Measurements from ENCODE around the gene RNASEH2B.

The RNASEH2B gene

GRCh38 chr13:50991579-50992521, 82.3 kb downstream of the RNASEH2B start:
- no peak overlapping the region for H3K4me3 ChIP-seq (ENCODE audit: low read length)
- no peak for TF ChIP-seq CTCF (conservative IDR thresholded peaks at IDR 0.05; ENCODE audit: low read depth, low read length)
- DNase-seq (ENCODE audit: low read depth): no peak

- H3K4me3 ChIP-seq (ENCODE audit: low read length): no peak overlapping the region
- DNase-seq (ENCODE audit: low read depth): no peak
- no peak for TF ChIP-seq CTCF (conservative IDR thresholded peaks at IDR 0.05; ENCODE audit: low read depth, low read length)
These were observed 83.8 kb downstream of the RNASEH2B start for GRCh38 chr13:50993371-50993770.

- no peak for DNase-seq (ENCODE audit: low read depth)
- no peak for TF ChIP-seq CTCF (conservative IDR thresholded peaks at IDR 0.05; ENCODE audit: low read depth, low read length)
- H3K4me3 ChIP-seq (ENCODE audit: low read length): no peak overlapping the region
These were observed 84.3 kb downstream of the RNASEH2B start for GRCh38 chr13:50993934-50994333.

GRCh38 chr13:50994651-50995050, 85.1 kb downstream of the RNASEH2B start:
- DNase-seq (ENCODE audit: low read depth): no peak
- TF ChIP-seq CTCF (conservative IDR thresholded peaks at IDR 0.05; ENCODE audit: low read depth, low read length): no peak
- H3K4me3 ChIP-seq (ENCODE audit: low read length): no peak overlapping the region

- no peak for TF ChIP-seq CTCF (conservative IDR thresholded peaks at IDR 0.05; ENCODE audit: low read depth, low read length)
- no peak for DNase-seq (ENCODE audit: low read depth)
- no peak overlapping the region for H3K4me3 ChIP-seq (ENCODE audit: low read length)
These were observed 86.3 kb downstream of the RNASEH2B start for GRCh38 chr13:50995854-50996253.

GRCh38 chr13:50998326-50998725, 88.7 kb downstream of the RNASEH2B start:
- no peak for TF ChIP-seq CTCF (conservative IDR thresholded peaks at IDR 0.05; ENCODE audit: low read depth, low read length)
- no peak overlapping the region for H3K4me3 ChIP-seq (ENCODE audit: low read length)
- no peak for DNase-seq (ENCODE audit: low read depth)

- no peak for TF ChIP-seq CTCF (conservative IDR thresholded peaks at IDR 0.05; ENCODE audit: low read depth, low read length)
These were observed 90.0 kb downstream of the RNASEH2B start for GRCh38 chr13:50999641-51000040.

More at GRCh38 chr13:50999641-51000040, 90.0 kb downstream of the RNASEH2B start:
- no peak for DNase-seq (ENCODE audit: low read depth)
- H3K4me3 ChIP-seq (ENCODE audit: low read length): no peak overlapping the region
